SIG-M5 treated with dmso at 0.1 percent for 504 hours (cell line): ENCODE results near the gene ECSCR.
"Not testable (repeated sequence)": the region's sequence is repeated elsewhere in the genome, so short reads cannot be mapped to it uniquely, and the experiment has no call there.

Experiments used
- DNase-seq: peaks from one replicate; lab custom pipeline; 2025; ENCODE audit not compliant: unreplicated experiment; lab: John Stamatoyannopoulos, UW

Gene ECSCR, protein sequence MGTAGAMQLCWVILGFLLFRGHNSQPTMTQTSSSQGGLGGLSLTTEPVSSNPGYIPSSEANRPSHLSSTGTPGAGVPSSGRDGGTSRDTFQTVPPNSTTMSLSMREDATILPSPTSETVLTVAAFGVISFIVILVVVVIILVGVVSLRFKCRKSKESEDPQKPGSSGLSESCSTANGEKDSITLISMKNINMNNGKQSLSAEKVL

DNA sequence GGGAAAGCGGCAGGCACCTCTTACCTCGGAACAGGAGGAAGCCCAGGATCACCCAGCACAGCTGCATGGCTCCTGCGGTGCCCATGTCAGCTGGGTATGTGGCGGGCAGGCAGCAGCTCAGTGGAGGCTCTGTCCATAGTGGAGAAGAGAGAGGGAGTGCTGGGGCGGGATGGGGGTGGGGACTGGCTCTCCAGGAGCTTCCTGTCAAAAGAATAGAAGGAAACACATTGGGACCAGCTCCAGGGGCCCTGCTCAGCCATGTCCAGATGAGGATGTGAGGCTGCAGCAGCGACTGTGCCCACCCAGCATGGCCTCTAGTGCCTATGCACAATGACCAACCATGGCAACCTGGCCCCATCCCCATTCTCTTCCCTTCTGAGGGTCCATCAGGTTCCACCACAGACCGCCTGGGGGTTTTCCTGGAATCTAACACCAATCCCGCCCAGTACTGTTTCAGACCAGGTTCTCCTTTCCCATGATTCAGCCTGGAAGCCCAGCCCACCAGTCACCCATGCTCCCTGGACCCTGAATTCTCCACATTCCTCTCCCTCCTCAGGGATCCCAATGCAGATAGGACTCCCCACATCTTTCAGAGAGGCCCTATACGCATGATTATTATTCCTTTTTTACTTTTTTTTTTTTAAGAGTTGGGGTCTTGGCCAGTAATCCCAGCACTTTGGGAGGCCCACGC lies at the start of gene ECSCR:
ECSCR (minus strand) TSS at position 158 of the 691 bp plus-strand sequence; CDS start at position 85, 73 bp downstream.
- DNase-seq: no peak

DNA sequence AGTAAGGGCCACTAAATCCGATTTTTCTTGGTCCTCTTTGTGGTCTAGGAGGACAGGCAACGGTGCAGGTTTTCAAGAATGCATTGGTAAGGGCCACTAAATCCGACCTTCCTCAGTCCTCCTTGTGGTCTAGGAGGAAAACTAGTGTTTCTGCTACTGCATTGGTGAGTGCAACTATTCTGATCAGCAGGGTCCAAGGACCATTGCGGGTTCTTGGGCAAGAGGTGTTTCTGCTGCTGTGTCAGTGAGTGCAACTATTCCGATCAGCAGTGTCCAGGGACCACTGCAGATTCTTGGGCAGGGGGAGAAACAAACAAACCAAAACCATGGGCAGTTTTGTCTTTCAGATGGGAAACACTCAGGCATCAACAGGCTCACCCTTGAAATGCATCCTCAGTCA lies 42.2 kb upstream of the ECSCR start:
- DNase-seq: not testable (repeated sequence)

DNA sequence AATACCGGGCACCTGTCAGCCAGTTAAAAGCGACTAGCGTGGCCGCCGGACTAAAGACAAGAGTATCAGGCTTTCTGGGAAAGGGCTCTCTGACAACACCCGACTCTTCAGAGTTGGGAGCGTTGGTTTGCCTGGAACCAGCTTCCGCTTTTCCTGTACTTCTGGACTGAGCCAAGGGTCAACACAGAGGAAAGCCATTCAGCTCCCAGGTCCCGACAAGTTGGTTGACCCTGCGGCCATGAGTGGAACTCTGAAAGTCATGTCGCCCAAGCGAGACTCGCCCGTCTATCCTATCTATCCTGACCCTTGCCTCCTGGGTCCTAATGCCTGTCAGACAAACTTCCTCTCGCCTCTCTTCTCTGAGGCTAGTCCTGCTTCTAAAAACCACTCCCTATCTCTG lies 41.3 kb upstream of the ECSCR start:
- DNase-seq: not testable (repeated sequence)

DNA sequence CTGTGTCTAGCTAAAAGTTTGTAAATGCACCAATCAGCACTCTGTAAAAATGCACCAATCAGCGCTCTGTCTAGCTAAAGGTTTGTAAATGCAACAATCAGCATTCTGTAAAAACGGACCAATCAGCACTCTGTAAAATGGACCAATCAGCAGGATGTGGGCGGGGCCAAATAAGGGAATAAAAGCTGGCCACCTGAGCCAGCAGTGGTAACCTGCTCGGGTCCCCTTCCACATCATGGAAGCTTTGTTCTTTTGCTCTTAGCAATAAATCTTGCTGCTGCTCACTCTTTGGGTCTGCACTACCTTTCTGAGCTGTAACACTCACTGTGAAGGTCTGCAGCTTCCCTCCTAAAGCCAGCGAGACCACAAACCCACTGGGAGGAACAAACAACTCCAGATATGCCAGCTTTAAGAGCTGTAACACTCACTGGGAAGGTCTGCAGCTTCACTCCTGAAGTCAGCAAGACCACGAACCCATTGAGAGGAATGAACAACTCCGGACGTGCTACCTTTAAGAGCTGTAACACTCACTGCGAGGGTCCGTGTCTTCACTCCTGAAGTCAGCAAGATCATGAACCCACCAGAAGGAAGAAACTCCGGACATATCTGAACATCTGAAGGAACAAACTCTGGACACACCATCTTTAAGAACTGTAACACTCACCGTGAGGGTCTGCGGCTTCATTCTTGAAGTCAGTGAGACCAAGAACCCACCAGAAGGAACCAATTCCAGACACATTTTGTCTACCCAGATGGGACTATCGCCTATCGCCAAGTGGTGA lies 40.7 kb upstream of the ECSCR start:
- DNase-seq: not testable (repeated sequence)

DNA sequence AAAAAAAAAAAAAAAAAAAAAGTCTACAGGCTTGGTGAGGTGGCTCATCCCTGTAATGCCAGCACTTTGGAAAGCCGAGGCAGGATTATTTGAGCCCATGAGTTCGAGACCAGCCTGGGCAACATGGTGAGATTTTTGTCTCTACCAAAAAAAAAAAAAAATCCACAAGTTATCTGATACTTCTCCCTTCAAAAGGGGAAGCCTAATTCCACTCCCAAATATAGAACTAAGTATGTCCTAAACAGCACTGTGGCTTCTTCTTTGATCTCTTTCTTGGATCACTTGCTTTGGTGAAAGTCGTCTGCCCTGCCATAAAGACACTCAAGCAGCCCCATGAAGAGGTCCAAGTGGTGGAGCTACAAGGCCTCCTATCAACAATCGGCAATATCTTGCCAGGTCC lies 38.8 kb upstream of the ECSCR start:
- peak; percentile 16 for DNase-seq

DNA sequence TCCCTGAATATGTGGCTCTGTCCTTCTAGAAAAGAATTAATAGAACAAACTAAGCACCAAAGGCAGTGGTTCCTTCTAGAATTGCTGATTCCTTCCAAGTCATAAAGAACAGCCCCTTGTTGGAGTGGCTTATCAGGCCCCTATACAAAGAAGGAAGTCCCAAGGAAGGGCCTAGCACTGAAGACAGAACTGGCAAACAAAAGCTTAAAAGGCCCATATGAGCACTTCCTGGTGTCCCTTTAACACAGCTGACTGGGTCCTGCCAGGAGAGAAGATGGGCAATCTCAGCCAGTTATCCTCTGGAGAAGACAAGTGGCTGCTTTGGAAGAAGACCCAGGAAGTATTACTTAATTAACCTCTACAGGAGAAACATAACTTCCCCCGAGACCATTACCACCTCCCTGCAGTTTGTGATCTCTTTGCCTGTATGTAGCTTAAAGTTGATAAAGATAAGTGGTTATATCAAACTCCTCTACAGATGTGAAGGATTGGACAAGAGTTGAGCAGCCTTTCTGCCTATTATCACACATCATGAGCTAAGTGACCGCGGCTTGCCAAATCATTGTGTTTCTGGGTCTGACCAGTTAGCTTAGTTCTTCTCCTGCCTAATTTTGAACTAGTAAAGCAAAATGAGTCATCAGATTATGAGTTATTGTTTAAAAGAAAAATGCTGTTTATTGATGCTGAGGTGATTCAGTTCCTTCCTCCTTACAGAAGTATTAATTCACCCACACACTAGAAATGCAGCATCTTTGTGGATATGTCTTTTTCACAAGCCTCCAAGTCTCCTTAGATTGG lies 33.3 kb upstream of the ECSCR start:
- no peak for DNase-seq

DNA sequence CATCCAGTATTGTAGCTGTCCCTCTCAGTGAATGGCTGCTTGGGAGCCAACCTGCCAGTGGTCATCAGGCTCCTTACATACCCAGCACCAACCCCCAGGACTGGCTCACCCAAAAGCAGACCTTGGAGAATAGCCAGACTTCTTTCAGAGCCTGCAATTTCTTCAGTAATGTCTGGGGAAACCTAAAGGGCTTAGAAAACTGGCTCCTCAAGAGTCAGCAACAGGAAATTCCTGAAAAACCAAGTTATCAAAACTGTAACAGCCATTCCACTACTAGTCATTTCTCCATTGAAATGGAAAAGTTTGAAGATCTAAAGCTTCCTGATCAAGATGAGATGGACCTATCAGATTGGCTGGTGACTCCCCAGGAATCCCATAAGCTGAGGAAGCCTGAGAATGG lies 32.3 kb upstream of the ECSCR start:
- DNase-seq: no peak

DNA sequence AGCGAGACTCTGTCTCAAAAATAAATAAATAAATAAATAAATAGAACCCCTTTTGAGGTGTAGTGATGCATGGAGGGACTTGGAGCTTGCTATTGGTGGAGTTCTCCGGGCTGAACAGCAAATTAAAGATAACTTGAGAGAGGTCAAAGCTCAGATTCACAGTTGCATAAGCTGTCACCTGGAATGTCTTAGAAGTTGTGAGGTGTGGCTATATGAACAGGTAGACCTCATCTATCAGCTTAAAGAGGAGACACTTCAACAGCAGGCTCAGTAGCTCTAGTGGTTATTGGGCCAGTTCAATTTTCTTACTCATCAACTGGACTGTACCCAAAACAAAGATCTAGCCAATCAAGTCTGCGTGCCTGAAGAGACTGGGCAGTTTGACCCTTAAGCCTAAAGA lies 31.7 kb upstream of the ECSCR start:
- no peak for DNase-seq

DNA sequence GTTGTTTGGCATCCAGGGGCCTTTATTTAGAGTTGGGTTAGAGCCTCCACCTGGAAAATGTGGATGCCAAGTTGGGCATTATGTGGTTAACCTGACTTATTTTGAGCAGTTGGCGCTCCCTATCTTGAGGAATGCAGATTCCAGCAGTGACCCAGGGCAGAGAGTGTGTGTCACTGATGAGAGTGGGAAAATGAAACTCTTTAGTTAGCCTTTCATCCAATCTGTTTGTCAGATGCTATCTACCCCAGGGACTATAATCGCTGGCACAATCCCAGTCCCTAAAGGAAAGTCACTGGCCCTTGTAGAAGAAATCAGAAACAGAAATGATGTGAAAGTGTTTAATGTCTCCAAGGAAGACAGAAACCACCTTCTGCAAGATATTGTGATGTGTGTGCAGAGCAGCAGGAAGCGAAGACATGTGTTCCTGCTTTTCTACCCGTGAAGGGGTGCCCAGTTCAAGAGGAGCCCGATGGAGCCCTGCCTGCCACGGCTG lies 30.2 kb upstream of the ECSCR start:
- no peak for DNase-seq

DNA sequence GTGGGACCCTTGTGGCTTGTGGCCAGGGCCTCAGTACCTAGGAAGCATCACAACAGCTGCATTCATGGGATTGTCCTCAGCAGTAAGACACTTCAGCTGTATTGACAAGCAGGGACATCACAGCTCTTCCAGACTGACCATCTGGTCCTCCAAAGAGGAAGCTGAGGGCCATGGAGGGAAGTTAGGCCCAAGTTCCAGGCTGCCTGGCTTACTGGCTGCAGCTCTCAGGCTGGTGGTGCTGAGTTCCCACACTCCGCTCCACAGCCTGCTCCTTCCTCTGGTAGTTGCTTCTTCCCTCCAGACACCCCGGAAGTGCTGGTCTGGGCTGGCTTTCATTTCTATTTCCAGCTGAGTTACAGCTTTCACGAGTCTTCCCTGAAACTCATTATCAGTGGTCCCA lies 25.7 kb upstream of the ECSCR start:
- DNase-seq: peak; percentile 28

DNA sequence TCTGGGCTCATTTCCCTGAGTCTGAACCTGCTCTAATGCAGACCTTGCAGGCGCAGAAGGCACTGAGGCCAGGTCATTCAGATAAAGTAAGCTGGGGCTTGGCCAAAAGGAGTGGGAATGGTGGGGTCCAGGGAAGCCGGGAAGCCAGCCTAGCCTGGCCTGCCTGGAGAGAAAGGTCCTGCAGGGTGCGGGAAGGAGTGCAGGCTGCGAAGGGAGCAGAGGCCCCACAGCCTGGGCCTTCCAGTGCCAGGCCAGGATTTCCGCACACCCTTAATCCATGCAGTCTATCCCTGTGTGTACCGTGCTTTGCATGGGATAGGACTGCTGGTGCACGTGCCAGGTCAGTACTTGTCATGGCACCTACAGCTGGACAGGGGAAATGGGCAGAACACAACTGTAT lies 23.7 kb upstream of the ECSCR start:
- DNase-seq: no peak

DNA sequence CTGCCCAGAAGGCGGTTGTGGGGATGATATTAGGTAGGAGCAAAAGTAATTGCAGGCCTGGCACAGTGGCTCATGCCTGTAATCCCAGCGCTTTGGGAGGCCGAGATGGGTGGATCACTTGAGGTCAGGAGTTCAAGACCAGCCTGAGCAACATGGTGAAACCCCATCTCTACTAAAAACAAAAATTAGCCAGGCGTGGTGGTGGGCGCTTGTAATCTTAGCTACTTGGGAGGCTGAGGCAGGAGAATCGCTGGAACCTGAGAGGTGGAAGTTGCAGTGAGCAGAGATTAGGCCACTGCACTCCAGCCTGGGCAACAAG lies 20.3 kb upstream of the ECSCR start:
- DNase-seq: not testable (repeated sequence)

DNA sequence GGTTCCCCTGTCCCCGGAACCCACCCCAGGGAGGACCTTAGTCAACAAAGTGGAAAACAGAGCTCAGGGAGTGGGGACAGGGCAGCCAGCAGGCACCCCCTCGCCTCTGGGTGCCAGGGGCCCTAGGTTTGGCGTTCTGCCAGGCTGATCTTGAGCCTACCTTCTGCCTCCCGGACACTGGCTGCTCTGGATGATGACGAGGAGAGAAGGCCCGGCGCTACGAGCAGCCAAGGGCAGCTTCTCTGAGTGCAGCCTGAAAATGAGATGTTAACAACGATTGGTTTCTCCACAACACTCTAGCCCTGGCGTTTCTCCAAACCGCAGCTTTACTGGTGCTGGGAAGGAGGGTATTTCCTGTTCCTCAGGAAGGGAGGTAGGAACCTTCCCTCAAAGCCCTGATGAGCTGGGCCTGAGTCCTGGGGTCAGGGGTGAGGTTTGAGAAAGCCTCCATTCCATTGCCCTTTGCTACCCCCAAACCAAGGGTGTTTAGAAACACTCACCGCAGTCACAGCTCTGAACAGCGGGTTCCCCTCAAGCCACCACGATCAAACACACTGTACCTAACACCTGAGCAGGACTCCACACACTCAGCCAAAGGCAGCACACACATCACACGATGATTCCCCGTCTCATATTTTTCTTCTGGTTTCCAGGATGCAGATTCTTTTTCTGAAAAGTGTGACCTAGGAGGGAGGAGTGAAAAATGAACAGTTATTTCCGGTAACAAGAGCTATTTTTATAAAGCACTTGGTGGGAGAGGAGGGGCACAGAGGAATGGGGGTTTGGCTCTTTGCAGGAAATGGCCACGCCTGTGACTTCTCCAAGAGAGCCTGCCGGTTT lies 19.7 kb upstream of the ECSCR start, which contains the start of gene STING1:
STING1 (minus strand) TSS at position 709 of the 840 bp plus-strand sequence. CDS start 1,054 bp downstream, outside the sequence.
- DNase-seq: peak; percentile 92

DNA sequence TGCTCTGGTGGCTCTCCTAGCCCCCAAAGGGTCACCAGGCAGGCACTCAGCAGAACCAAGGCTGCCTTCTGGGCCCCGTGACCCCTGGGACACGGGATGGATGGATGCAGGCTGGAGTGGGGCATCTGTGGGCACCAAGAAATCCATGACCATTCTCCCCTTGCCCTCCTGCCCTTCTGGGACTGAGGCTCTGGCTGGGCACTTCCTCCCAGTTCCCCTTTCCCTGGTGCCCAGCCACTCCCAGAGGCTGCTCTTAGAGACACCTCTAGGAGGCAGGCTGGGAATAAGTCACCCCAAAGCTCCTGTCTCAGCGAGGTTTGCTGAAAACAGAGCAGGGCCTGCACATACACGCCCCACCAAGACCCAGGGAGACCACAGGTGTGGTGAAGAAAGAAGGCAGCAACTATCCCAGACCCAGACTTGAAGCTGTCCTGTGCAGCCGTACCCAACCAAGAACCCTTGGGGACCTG lies 19.1 kb upstream of the ECSCR start:
- DNase-seq: peak; percentile 37

DNA sequence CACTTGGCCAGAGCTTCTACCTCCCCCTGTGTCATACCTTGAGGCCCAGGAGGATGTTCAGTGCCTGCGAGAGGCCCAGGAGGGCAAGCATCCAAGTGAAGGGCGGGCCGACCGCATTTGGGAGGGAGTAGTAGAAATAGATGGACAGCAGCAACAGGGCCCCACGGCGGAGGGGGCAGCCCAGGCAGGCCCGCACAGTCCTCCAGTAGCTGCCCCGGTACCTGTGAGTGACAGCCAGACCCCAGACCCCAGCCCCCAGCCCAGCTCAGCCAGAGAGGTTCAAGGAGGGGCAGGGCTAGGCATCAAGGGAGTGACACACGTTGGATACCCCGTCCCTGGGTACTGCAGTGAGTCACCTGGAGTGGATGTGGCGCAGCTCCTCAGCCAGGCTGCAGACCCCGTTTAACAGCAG lies 18.6 kb upstream of the ECSCR start:
- no peak for DNase-seq

DNA sequence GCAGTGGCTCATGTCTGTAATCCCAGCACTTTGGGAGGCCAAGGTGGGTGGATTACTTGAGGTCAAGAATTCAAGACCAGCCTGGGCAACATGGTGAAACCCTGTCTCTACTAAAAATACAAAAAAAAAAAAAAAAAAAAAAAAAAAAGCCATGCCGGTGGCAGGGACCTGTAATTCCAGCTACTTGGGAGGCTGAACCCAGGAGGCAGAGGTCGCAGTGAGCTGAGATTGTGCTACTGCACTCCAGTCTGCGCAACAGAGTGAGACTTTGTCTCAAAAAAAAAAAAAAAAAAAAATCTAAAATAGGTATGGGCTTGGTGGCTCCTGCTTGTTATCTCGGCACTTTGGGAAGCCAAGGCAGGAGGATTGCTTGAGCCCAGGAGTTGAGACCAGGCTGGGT lies 17.2 kb upstream of the ECSCR start:
- DNase-seq: not testable (repeated sequence)

DNA sequence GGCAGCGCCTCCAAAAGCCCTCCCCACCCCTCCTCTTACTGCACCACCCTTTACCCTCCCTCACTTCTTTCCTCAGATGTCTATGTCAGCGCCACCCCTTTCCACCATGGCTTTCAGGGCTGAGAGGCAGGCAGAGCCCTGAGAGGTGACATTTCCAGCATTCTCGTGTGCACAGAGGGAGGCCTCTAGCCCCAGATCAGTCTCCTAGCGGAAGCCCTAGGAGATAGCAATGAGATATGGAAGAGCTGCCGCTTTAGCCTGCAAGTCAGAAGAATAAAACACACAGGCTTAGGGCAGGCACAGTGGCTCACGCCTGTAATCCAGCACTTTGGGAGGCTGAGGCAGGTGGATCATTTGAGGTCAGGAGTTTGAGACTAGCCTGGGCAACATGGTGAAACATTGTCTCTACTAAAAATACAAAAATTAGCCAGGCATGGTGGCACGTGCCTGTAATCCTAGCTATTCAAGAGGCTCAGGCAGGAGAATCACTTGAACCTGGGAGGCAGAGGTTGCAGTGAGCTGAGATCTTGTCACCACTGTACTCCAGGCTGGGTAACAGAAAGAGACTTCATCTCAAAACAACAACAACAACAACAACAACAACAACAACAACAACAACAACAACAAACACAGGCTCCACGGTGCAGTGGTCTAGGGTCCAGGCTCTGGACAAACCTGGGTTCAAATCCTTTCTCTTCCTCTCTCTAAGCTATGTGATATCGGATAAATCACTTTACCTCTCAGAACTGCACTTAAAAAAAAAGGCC lies 16.3 kb upstream of the ECSCR start:
- DNase-seq: not testable (repeated sequence)

DNA sequence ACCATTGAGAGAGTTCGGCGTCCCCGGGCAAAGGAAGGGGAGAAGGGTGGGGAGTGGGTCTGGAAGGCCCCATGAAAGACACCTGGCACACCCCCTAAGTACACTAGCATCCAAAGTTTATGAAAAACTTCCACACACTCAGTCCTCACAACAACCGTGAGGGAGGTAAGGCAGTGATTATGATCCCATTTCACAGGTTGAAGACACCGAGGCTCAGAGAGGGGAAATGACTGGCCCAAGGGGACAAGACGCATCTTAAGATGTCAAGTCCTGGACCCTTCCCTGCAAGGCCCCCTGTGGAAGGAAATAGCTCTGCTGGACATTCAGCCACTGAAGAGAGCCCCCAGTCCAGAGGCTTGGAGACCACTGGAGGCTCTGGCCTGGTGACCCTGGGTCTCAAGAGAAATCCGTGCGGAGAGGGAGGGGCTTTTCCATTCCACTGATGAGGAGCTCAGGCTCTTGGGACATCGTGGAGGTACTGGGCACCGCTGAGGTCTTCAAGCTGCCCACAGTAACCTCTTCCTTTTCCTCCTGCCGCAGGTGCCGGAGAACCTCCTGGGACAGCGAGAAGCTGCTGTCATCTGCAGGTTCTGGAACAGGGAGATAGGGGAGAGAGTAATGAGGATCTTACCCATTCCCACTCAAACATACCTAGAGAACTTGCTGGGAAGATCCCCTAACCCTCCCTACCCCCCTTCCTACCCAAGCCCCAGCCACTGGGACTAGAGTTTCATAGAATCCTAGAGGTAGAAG lies 13.5 kb upstream of the ECSCR start:
- DNase-seq: no peak
